Jurkat, Clone E6-1 (cell line): ENCODE measurements around the gene SINHCAF.

Experiments
- DNase-seq: peaks from one replicate; pipeline ENCODE4 v3.0.0-alpha.2; 2011; ENCODE audit warnings: low read depth, low spot score
- H3K4me3 ChIP-seq: 2 replicates; pipeline ENCODE4 v1.5.1; 2011; ENCODE audit warnings: mild to moderate bottlenecking, low read length, control low read depth, moderate library complexity

Gene SINHCAF

DNA sequence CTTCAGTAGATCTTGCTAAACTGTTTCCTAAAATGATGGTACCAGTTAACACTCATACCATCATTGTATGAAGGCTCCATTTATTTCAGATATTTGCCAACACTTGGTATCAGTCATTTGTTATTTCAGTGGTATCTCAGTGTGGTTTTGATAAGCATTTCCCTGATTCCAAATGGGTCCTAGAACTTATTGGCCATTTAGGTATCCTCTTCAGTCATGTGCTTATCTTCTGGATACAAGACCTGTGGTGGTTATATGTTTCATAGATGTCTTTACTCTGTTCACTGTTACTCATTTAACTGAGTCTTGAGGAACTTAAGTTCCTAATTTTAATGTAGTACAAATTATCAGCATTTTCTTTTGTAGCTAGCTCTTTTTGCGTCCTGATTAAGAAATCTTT is 13.5 kb downstream of the SINHCAF start:
- no peak for DNase-seq
- H3K4me3 ChIP-seq: no peak overlapping the region

DNA sequence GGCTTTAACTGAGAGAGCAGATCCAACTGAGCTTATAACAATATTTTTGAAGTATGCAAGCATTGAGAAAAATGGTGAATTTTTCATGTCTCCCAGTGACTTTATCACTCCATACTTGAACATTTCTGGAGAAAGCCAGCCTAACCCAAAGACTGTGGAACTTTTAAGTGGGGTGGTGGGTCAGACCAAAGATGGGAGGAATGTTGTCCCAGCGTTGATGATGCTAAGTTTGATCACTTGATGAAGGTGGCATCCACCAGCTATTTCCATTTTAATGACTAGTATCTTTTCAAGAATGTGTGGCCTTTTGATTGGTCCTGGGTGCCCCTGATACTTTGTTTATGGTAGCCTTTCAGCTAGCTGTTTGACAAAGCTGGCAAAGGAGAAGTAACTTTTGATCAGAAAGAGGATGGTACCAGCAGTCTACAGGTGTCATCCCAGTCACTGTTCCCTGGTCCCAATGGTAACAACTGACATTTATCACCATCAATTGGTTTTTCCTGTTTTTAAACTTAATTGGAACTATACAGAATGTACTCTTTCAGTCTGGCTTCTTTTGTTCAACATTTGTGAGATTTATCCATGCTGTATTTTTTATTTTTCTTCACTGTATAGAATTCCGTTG is 14.2 kb downstream of the SINHCAF start:
- no peak overlapping the region for H3K4me3 ChIP-seq
- DNase-seq: no peak

DNA sequence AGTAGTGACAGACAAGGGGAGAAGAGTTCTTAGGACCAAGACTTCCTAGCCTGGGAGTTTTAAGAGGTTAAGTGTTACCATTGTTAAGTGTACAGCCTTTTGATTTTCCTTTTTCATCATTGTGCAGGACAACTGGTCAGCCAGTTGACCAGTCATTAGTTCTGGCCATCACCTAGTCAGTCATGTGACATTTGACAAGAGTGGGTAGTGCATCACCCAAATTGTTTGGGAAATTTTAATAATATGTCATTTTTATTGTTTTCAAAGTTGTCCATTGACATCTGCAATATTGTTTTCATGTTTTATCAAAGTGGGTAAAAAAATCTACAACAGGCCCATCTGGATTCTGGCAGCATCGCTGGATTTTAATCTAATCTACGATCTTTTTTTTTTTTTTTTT is 15.5 kb downstream of the SINHCAF start:
- DNase-seq: no peak

DNA sequence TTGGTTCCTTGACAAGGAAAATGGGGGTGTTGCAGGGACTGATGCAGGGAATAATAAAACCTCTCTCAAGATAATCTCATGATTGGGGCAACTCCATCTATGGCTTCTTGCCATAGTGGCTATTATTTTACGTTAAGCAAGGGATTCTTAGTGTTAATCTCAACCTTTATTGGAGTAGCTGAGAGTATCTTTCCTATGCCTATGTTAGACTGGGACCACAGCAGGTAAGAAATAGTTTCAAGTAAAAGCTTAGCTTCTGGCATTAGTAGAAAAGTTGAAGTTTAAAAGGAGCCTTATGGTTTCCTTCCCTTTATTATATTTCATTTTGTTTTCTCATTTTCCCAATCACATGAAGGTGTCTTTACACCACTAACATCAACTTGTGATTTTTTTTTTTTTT is 16.7 kb downstream of the SINHCAF start:
- DNase-seq: no peak
- no peak overlapping the region for H3K4me3 ChIP-seq

More for the DNA sequence above, 15.5 kb downstream of the SINHCAF start:
- no peak overlapping the region for H3K4me3 ChIP-seq

DNA sequence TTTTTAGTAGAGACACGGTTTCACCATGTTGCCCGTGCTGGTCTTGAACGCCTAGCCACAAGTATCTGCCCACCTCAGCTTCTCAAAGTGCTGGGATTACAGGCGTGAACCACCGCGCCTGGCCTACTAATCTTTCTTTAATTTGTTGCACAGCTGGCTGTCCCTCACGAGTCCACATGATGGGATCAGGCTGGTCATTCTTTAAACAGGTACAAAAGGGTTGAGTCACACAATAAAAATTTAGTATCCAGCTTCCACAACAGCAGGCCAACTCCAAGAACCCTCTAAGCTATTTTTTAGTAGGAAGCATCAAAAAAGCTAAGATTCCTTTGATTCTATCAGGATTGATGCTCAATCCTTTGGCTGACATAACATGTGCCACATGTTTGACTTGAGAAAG is 17.8 kb downstream of the SINHCAF start:
- H3K4me3 ChIP-seq: no peak overlapping the region
- no peak for DNase-seq

DNA sequence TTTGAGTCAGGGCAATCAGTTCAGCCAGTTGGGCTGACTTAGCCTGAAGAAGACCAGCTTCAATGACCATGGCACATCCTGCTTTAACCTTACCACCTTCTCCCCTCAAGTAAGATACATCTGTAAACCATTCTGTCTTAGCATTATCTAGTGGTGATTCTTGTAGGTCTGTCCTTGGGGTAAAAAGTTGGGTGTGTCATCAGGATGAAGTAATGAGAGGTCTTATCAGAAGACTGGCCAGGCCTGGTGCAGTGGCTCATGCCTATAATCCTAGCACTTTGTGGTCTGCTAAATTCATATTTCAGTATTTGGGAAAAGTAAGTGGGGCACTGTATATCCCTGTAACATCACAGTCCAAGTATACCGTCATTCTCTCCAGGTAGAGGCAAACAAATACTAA is 19.1 kb downstream of the SINHCAF start:
- no peak overlapping the region for H3K4me3 ChIP-seq
- no peak for DNase-seq

DNA sequence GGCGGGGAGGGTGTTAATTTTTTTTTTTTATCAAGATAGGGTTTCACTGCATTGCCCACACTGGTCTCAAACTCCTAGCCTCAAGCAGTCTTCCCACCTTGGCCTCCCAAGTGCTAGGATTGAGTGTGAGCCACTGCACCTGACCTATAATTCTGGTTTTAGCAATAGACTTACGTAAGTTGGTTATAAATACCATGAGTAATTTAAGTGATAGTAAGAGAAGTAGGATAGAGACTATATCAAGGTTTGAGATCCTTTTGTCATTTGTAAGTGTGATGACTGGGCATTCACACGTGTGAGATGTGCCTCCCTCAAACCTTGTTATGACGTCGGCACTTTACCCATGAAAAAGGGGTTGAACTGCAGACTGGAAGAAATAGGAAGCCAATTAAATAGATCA is 22.5 kb downstream of the SINHCAF start:
- no peak overlapping the region for H3K4me3 ChIP-seq
- no peak for DNase-seq

DNA sequence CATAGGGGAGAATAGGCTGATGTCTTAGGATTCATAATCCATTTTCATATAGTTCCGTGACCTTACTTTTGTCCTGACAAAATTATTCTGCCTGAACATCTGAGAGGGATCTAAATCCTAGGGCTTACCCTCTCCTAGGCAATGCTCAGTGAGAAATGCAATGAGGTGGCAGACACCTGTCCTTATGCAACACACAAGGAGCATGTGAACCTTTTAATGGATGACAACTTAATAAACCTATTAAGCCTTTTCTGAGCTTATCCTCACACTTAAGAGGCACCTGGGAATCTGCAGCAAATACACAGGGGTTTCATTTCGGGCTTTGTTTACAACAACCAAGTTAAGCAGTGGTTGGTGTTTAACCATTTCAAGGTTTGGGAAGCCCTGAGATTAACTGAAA is 24.6 kb downstream of the SINHCAF start:
- no peak overlapping the region for H3K4me3 ChIP-seq
- no peak for DNase-seq

DNA sequence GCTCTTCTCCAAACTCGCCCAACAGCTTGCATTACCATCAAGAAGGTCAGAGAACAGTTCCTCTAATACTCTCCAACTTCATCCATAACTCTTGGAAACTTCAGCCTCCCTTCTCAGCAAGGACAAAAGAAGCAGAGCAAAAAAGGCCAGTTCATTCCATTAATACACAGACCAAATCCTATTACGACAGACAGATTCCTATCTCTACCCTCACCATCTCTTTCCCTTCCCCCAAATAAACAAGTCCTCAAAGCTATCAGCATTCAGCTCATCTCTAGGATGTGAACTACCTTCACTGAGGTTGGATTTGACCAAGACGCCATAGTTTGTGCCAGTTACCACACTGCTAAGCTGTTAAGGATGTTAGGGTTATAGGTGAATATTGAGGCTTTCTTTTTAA is 25.2 kb downstream of the SINHCAF start:
- no peak overlapping the region for H3K4me3 ChIP-seq
- no peak for DNase-seq

DNA sequence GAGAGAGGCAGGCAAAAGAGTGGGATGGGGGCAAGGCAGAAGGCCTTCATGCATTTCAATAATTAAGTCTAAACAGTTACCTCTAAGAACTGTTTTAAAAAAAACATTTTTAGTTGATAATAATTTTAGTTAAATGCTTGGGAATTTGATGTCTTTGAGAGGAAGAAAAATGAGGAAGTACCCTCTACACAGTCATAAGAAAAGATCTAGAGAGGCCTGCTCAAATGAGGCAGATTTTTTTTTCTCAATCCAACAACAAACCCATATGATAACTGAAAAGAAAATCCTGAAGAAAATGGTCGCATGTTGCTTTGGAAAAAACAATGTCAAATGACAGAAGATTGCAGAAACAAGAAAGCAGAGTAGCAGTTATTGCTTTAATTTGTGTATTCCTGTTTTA is 25.6 kb downstream of the SINHCAF start:
- H3K4me3 ChIP-seq: no peak overlapping the region
- DNase-seq: no peak

DNA sequence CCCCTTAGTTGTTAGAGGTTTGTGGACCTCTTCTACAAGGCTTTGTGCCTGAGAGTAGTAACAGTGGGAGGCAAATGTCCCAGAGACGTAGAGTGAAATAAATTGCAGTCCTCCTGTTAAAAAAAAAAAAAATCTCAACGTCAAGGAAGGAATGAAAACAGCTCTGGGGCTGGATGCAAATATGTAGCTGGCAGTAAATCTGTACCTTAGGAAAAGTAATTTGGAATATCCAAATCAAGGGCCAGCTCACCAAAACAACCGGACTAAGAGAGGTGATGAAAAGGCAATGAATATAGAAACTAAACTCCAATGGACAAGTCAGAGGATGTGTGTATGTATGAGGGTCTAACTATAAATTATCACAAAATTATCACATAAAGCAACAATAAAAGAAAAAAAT is 27.0 kb downstream of the SINHCAF start:
- no peak for DNase-seq

DNA sequence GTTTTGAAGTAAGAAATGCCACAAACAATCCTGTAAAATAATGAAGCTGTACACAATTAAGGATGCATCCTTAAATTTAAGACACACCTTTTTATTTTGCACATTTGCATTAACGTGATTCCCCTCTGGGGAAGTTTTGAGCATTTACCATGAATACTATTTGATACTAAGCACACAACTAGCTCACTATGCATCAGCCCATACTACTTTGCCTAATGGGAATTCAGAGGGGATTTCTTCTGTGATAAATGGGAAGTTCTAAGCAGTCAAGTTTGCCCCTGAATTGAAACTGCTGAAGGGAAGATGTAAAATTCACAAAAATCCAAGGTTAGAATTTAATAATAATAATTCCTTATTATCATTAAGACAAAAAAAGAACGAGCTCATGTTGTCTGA is 27.4 kb downstream of the SINHCAF start:
- DNase-seq: no peak
- H3K4me3 ChIP-seq: no peak overlapping the region

More for the DNA sequence above, 27.0 kb downstream of the SINHCAF start:
- H3K4me3 ChIP-seq: no peak overlapping the region

DNA sequence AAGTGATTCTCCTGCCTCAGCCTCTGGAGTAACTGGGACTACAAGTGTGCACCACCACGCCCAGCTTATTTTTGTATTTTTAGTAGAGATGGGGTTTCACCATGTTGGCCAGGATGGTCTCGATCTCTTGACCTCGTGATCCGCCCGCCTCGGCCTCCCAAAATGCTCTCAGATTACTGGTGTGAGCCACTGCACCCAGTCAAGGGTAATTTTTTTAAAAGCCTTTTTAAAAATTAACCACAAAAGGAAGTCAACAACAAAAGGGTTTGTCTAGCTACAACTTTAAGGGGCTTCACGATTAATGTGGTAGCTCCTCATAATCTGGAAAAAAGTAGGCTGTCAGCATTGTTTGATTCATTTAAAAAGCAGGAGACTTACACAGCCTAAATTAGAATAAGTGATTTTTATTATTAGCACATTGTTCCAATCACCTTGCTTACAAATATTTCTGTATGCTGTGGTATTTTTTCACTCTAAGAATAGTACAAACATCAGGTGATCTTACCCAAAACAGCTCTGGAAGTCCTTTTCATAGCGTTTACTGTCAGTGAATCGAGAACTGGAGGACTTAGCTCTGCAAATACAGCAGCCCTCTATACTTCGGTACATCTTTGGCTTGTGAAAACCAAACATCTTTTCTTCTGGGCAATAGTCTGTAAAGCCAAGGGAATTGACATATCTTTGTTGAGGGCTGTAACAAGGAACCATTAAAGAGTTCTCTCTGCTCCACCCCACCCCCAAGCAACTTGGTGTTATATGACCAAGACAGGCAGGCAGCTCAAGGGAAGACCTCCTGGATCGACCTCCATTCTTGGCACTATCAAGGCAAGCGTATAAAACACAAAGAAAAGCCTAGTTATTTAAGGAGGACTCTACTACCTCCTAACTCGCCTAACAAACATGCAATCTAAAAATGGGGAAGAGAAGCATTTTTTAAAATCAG is 28.1 kb downstream of the SINHCAF start:
- DNase-seq: no peak
- no peak overlapping the region for H3K4me3 ChIP-seq

DNA sequence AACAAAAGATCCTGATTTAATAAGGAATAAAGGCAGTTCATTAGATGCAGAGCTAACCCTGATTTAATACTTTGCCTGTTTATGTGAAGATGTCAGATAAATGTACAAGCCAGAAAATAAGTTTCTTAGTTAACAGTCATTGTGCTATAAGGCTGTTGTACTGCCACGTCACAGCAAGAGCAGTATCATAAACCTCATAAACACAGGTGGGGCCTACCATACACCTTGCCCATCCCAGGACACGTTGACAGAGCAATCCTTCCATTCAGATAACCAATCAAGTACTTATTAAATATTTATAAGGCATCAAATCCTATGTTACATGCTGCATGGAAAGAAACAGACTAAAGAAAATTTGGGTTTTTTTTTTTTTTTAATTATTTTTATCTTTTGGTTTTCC is 36.5 kb downstream of the SINHCAF start:
- DNase-seq: no peak
- no peak overlapping the region for H3K4me3 ChIP-seq

DNA sequence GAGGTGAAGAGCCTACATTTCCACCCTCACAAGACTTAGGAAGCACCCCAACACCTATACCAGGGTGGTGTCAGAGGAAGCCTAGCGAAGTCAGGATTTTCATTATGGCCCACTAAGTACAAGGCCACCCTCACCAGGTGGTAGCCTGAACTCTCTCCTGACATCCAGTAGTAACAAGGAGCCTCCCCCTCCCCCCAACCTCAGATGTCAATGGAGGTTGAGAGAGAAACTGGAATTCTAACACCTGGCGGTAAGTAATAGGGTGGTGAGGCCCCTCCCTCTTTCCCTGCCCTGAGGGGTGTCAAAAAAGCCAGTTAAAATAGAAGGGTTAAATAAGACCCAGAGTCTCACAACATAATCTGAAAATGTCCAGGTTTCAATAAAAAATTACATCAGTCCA is 37.6 kb downstream of the SINHCAF start:
- H3K4me3 ChIP-seq: no peak overlapping the region
- no peak for DNase-seq

DNA sequence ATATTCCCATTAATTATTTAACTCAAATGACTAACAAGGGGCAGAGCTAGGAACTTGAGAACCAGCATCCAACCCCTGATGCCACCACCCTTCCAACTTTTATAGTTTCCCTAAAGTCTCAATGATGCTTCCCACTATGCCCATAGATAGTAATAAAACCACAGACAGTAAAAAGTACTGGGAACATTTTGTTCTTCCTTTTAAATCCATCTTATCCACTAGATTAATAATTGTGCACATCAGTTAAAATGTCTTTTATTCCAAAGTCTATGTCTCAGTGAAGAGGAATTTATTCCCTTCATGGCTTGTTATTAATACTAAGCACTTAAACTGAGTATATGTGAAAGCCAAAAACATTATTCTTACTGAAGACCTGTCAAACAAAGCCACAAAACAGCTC is 45.8 kb downstream of the SINHCAF start:
- no peak overlapping the region for H3K4me3 ChIP-seq
- no peak for DNase-seq

DNA sequence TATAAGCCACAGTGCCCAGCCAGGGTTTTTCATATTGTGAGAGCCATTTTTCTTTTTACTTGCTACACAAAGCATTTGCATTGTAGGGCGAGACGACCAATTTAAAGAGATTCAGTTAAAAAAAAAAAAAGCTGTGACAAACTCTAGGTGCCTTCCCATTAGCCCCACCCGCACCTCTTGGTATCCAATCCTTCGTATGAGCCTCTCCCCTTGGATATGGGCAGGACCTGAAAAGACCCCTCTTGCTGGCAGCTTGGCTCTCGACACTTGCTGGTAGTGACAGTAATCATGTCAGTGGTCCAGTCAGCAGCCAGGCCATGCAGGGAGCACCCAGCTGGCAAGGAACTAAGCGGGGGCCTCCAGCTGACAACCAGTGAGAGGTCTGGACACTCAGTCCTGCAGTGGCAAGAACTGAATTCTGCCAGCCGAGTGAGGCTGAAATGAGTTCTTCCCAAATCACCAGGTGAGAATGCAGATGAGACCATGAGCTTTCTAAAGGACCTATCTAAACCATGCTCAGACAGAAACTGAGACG is 46.5 kb downstream of the SINHCAF start:
- H3K4me3 ChIP-seq: no peak overlapping the region
- no peak for DNase-seq

DNA sequence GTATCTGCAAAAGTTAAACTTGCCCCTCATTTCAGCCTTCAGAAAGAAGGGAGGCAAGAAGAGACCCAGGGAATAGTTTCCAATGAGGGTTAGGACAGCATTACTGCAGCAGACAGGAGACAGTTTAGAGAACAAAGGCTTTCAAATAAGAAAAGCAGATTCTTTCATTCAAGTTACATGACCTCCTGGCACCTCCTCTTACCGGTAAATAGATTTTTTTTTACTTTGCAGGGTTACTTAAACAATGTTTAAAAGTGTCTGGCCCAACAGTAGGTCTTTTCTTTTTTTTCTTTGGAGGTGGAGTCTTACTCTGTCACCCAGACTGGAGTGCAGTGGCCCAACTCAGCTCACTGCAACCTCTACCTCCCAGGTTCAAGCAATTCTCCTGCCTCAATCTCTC is 47.1 kb downstream of the SINHCAF start:
- no peak overlapping the region for H3K4me3 ChIP-seq
- no peak for DNase-seq

DNA sequence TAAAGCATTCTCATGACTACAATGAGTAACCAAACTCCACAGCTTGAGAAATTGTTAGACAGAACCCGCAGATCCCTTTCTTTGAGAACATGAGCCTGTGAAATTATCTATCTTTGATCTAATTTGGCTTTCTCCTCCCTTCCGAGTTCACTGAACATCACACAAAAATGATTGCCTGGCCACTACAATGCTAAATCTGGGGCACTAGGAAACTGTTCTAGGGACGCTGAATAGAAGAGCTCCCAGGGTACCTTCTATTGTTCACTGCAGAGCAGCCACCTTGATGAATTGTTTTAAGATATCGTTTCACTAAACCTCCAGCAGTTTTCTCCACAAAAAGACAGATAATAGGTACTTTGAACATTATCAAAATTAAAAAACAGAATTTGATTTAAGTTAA is 47.5 kb downstream of the SINHCAF start:
- no peak for DNase-seq
- H3K4me3 ChIP-seq: no peak overlapping the region

DNA sequence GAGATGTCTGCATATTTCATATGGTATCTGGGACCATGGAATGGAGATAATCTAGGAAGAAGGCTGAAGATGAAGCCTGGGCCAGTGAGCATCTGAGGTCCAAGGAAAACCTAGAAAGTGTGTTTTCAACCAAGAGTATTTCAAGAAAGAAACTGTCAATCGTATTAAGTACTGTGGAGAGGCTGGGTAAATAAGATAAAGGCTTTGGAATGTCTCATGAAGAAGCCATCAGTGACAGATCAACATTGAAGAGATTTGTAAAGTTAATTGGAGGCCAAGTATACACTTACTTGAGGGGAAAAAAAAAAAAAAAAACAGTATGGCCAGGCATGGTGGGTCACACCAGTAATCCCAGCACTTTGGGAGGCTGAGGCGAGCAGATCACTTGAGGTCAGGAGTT is 48.9 kb downstream of the SINHCAF start:
- DNase-seq: no peak
- no peak overlapping the region for H3K4me3 ChIP-seq
